GM18526 (cell line): ENCODE results near the gene ARSG.

Experiments
- POLR2A ChIP-seq: IDR thresholded peaks from 3 replicates; pipeline ENCODE4 v1.6.1; 2011; ENCODE audit not compliant: insufficient read length; ENCODE audit errors: extremely low read depth

The ARSG gene

DNA sequence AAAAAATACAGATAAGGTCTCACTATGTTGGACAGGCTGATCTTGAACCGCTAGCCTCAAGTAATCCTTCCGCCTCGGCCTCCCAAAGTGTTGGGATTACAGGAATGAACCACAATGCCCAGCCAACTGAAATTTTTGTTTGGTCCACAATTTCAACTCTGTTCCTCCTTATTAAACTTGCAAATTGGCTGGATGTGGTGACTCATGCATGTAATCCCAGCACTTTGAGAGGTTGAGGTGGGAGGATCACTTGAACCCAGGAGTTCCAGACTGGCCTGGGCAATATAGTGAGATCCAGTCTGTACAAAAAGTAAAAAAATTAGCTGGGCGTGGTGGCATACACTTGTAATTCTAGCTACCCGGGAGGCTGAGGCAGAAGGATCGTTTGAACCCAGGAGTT lies 13.4 kb downstream of the ARSG start:
- TF ChIP-seq POLR2A: no peak

DNA sequence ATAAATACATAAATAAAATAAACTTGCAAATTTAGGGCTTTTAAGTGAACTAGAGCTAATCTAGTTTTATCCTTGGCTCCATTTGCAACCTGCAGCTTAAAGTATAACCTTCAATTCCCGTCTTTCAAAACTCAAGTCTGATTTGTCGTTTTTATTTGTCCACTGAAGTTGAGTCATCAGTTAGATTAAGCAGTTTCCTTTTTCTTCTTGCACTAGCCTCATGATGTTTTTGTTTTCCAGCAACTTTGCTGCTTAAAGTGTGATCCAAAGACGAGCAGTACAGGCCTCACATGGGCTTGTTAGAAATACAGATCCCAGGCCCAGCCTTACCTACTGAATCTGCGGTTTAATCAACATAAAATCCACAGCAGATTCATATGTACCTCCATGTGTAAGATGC lies 13.8 kb downstream of the ARSG start:
- no peak for TF ChIP-seq POLR2A

DNA sequence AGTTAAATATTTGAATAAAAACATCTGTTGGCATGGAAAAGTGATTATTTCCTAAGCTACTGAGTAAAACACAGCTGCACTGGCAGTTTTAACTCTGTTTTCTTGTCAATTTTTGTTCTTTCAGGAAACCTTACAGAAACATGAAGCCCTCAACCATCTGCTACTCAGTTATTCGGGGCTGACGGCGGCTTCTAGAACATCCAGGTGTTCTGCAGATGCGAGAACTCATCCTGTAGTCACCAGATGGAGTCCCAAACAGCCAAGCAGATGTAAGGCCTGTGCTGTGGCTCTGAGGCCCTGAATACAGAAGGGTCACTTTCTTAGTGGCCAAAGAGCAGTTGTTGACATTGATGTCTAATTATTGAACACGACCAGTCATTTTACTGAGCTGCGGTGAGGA lies 15.5 kb downstream of the ARSG start:
- TF ChIP-seq POLR2A: no peak

DNA sequence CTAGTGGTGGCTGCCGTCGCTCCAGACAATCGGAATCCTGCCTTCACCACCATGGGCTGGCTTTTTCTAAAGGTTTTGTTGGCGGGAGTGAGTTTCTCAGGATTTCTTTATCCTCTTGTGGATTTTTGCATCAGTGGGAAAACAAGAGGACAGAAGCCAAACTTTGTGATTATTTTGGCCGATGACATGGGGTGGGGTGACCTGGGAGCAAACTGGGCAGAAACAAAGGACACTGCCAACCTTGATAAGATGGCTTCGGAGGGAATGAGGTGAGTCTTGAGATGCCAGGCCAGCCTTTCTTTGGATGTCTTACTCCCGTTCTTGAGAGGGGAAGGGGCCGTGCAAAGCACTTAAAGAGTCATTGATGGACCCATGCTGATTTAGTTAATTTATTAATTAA lies 16.1 kb downstream of the ARSG start:
- TF ChIP-seq POLR2A: no peak

DNA sequence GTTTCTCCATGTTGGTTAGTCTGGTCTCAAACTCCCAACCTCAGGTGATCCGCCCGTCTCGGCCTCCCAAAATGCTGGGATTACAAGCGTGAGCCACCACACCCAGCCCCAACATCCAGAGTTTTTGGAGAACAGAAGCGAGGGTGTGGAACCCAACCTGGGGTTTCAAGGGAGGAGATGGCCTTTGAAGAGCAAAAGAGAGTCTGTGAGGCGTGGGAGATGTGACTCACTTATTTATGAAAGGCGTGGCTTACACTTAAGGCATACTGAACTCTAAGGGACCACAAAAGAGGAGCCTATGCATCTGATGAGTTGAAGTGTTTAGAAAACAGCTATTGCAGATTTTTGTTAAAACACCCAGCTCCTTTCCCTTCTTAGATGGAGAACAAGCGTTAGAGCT lies 18.9 kb downstream of the ARSG start:
- no peak for TF ChIP-seq POLR2A

DNA sequence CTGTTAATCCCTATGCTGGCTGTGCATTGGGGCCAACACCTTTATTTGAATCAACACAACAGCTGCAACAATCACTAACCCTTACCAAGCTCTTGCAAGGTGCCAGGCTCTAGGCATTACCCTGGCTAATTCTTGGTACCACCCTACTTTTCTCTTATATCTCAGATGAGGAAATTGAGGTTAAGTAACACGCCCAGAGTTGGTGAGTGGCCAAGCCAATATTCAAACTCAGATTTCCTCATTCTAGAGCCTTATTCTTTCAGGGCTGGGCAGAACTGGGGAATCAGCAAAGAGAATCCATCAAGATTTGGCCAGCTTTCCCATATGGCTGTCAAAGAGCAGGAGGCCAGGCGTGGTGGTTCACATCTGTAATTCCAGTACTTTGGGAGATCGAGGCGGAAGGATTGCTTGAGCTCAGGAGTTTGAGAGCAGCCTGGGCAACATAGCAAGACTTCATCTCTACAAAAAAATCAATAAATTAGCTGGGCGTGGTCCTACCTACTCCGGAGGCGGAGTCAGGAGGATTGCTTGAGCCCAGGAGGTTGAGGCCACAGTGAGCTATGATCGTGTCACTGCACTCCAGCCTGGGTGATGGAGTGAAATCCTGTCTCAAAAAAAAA lies 23.7 kb downstream of the ARSG start:
- TF ChIP-seq POLR2A: no peak

DNA sequence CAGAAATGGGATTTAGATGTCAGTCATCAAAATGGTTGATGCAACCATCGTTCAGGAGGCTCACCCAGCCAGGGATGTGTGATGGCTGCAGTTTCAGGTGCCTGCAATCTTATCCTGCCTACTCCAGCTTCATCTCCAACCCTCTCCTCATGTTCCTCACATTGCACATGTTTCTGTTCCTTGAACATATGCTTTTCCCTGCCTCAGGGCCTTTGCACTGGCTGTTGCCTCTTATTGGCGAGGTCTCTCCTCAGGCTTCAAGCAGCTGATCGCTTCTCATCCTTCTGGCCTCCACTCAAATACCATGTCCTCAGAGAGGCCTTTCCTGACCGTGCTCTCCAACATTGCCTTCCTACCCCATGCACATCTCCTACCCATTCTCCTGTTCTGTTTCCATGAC lies 24.6 kb downstream of the ARSG start:
- TF ChIP-seq POLR2A: no peak

DNA sequence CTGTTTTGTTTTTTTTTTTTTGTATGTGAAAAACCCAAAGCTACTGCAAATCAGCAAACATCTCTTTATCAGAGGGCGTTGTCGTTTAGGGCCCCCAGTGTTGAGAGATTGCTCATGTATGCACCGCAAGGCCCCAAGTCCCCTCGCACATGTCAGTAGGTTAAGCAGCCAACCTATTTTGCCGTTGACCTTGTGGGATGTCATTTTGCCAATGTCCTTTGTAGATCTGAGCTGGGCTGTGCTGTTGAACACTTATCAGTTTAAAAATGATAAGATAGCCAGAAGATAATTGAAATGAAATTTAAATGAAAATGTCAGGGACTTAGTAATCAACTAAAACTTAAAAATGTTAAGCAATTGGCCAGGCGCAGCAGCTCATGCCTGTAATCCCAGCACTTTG lies 26.2 kb downstream of the ARSG start:
- no peak for TF ChIP-seq POLR2A

DNA sequence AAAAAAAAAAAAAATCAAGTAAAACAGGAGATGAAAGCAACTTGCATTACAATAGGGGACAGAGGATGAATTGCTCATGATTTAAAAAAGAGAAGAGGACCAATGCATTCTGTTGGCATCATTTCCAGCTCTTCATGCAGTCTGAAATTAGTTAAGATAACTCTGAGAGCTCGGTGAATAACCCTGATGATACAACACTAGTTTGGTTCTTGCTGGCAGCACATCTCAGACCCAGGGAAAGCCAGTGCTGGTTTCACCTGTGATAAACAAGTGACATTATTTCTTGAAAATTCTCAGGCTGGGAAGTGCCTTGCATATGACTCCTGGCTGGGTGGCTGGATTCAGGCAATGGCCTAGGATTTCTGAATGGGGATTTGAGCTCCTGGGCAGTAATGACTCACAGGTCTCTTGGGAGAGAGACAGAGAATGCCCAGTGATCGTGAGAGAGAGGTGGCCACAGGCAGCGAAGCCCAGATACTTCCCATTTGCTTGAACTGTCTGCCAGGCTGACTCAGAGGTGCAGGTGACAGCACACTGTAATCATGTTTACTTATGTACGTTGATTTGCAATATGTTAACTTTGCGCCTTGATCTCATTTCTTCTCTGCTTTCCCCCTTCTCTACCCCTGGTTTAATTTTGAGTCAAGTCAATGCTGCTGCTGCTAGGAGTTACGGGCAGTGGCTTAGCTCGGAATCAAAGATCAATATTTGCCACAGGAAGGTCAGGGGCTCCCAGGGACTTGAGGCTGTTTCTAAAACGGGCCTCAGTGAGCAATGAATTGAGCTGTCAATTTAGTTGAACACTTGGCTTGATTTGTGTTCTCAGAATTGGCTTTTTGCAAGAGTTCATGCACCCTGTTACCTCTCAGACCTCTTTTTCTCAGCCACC lies 27.1 kb downstream of the ARSG start:
- TF ChIP-seq POLR2A: no peak

DNA sequence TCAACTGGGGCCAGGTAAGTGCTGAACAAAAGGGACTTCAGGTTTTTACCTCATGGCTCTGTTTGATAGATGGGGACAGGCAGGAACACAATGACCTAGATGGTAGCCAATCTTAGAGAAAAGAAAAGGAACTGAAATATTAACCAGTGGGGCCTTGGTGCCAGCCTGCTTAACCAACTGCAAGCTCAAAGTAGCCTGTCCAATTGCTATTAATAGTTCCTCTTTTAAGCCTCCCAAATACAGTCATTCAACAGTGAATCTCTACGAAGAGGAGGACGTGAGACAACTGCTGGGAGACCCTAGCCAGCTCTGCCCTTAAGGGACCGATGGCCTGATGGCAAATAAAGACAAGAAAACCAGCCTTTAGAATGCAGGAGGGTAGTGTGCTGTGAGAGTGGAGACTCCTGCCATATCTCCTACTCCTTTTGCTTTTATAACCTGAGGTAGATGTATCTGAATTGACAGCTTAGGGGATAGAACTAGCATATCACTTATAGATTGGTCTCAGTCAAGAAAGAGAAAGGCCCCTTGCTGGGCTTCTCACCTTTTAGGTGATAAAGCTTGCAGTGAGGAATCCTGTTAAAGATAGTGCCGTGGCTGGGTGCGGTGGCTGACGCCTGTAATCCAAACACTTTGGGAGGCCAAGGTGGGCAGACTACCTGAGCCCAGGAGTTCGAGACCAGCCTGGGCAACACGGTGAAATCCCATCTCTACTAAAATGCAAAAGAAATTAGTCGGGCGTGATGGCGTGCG lies 28.3 kb downstream of the ARSG start:
- no peak for TF ChIP-seq POLR2A

DNA sequence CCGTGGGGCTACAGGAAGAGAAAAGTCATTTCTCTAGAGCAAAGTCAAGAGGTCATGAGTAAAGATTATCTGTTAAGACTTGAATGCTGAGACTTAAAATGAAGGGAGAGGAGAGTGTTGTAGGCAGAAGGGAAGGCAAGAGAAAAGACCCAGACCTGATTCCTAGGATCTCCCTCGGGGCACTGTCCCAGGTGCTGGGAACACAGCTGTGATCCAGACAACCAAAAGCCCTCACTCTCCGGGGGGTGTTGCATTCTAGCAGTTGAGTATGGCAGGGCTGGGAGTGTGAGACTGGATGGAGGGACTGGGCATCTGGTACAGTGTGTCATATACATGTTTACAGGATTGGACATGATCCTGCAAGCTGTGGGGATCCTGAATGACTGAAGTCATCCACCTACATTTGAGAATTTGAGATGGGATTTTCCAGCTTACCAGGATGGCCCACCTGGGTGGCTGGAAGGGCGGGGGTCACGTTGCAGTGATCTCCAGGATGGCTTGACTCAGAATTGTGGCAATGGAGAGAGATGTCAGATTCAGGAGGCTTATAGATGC lies 29.1 kb downstream of the ARSG start:
- TF ChIP-seq POLR2A: no peak

DNA sequence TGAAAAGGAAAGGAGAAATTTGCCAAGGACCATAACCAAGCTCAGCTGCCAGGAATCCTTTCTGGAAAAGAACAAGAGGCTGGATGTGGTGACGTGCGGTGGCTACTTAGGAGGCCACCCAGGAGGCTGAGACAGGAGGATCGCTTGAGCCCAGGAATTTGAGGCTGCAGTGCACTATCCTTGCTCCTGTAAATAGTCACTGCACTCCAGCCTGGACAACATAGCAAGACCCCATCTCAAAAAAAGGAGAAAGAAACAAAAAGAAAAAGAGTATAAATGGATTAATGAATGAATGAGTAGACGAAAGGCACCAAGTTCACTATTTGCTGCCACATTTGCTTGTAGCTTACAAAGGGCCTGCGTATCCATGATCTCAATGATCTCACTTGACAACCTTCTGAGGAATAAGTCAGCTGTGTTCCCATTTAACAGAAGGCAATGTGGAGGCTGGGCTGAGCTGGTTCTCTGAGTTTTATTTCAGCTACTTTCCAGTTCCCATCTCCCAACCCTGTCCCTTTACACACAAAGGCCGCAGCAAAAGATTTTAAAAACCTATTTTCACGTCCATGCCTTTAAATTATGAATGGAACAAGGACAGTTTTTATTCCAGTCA lies 29.8 kb downstream of the ARSG start:
- no peak for TF ChIP-seq POLR2A

DNA sequence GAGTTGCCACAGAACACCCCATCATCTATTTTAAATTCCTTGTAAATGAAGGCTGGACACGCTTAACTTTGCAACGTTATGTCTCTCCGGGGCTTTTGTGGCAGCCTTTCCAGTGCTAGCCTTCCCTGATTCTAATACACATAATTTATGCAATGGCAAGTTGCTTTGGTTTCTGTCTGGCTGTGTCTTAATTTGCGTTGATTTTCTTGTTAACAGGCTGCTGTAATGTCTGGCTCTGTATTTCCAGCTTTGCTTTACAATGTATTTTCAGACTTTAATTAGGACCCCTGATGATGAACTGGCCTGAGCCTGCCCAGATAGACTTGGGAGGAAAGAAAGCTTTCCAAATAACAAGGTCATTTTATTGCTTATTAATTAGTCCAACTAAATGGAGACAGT lies 30.3 kb downstream of the ARSG start:
- no peak for TF ChIP-seq POLR2A

DNA sequence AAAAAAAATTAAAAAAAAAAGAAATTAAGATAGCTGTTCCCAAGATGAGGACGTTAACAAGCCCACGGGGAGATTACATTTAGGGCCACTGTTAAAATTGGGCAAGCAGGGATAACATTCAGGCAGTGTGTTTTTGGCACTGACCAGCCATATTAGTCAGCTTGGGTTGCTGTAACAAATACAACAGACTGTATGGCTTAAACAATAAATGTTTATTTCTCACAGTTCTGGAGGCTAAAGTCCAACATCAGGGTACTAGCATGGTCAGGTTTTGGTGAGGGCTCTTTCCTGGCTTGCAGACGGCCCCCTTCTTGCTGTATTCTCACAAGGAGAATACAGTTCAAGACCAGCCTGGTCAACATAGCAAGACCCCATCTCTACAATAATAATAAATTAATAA lies 31.3 kb downstream of the ARSG start:
- TF ChIP-seq POLR2A: no peak

DNA sequence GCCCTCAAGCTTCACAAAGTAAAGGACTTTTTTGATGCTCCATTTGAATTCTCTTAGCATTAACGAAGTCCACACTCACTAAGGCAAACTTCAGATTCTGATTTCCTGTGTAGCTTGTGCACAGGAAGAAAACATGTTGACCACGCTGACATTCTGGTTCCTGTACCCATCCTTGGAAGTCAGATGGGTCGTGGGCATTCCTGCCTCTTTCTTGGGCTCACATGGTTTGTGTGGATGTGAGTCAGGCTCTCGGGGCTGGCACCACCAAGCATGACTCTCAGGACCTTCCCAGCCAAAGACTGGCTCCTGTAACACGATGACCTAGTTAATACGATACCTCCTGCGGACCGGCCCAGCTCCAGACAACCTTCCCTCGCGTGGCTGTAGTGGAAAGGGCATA lies 32.8 kb downstream of the ARSG start:
- TF ChIP-seq POLR2A: no peak

DNA sequence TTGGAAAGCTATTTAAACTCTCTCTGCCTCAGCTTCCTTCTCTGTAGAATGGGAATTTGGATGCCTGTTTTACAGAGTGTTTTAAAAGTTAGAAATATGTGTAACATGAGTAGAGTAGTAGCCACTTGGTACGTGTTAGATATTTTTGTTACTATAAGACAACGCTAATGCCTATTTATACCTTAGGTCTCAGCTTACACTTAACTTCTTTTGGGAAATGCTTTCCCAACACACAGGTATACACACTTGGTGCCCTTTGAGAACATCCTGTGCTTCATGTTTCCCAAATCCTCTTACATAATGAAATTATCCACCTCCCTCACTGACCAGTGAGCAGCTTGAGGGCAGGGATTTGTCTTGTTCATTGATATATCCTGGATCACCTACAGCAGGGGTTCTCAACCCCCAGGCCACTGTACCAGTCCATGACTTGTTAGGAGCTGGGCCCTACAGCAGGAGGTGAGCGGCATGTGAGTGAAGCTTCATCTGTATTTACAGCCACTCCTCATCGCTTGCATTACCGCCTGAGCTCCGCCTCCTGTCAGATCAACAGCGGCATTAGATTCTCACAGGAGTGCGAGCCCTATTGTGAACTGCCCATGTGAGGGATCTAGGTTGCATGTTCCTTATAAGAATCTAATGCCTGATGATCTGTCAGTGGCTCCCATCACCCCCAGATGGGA lies 33.5 kb downstream of the ARSG start:
- no peak for TF ChIP-seq POLR2A
